ENCODE measurements around the gene GTF3C5.

- no peak for TF ChIP-seq DPF2 (IDR thresholded peaks at IDR 0.05)
- TF ChIP-seq, protein P1, sequence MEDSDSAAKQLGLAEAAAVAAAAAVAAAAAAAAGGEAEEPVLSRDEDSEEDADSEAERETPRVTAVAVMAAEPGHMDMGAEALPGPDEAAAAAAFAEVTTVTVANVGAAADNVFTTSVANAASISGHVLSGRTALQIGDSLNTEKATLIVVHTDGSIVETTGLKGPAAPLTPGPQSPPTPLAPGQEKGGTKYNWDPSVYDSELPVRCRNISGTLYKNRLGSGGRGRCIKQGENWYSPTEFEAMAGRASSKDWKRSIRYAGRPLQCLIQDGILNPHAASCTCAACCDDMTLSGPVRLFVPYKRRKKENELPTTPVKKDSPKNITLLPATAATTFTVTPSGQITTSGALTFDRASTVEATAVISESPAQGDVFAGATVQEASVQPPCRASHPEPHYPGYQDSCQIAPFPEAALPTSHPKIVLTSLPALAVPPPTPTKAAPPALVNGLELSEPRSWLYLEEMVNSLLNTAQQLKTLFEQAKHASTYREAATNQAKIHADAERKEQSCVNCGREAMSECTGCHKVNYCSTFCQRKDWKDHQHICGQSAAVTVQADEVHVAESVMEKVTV (CRISPR knock-in tag; IDR thresholded peaks at IDR 0.05) = no peak
- TF ChIP-seq U2AF1 (optimal IDR thresholded peaks at IDR 0.05; ENCODE audit: low read depth, low read length) = no peak
- TF ChIP-seq CTCF (IDR thresholded peaks at IDR 0.05 in 2 of 3, conservative IDR thresholded peaks at IDR 0.05 in 1 of 3; ENCODE audit: insufficient read depth in 2 of 3, low read depth in 1 of 3, low read length in 3 of 3) = no peak
- TF ChIP-seq POLR2A (conservative IDR thresholded peaks at IDR 0.05) = no peak
- no peak for TF ChIP-seq ZBTB26 (CRISPR knock-in tag; IDR thresholded peaks at IDR 0.05)
- no peak for TF ChIP-seq SIN3A (IDR thresholded peaks at IDR 0.05; ENCODE audit: borderline replicate concordance in 2 of 2, control insufficient read depth in 1 of 2, low read depth in 2 of 2, low read length in 2 of 2)
- TF ChIP-seq GABPB1 (CRISPR knock-in tag; IDR thresholded peaks at IDR 0.05) = no peak
- TF ChIP-seq NR3C1 (CRISPR knock-in tag; IDR thresholded peaks at IDR 0.05) = no peak
- TF ChIP-seq BRF2 (IDR thresholded peaks at IDR 0.05; ENCODE audit: borderline replicate concordance, insufficient read depth, insufficient read length) = no peak
- no peak for TF ChIP-seq ZNF282 (CRISPR knock-in tag; IDR thresholded peaks at IDR 0.05)
- TF ChIP-seq, protein P2, sequence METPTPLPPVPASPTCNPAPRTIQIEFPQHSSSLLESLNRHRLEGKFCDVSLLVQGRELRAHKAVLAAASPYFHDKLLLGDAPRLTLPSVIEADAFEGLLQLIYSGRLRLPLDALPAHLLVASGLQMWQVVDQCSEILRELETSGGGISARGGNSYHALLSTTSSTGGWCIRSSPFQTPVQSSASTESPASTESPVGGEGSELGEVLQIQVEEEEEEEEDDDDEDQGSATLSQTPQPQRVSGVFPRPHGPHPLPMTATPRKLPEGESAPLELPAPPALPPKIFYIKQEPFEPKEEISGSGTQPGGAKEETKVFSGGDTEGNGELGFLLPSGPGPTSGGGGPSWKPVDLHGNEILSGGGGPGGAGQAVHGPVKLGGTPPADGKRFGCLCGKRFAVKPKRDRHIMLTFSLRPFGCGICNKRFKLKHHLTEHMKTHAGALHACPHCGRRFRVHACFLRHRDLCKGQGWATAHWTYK (CRISPR knock-in tag; IDR thresholded peaks at IDR 0.05) = no peak
- TF ChIP-seq, protein P3, sequence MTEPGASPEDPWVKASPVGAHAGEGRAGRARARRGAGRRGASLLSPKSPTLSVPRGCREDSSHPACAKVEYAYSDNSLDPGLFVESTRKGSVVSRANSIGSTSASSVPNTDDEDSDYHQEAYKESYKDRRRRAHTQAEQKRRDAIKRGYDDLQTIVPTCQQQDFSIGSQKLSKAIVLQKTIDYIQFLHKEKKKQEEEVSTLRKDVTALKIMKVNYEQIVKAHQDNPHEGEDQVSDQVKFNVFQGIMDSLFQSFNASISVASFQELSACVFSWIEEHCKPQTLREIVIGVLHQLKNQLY (CRISPR knock-in tag; conservative IDR thresholded peaks at IDR 0.05) = no peak
- TF ChIP-seq LCOR (CRISPR knock-in tag; IDR thresholded peaks at IDR 0.05) = no peak
Measured at GRCh38 chr9:133067006-133067405, 36.2 kb downstream of the GTF3C5 start.
